Skeletal muscle satellite cell (primary cell): Measurements from ENCODE around the gene MYO10.

Experiments
- H3K27me3 ChIP-seq: 2 replicates; pipeline ENCODE4 v1.7.0; 2013; ENCODE audit warnings: low read length; ENCODE audit not compliant: control insufficient read depth, insufficient read depth
- H3K36me3 ChIP-seq: 2 replicates; pipeline ENCODE4 v1.7.0; 2013; ENCODE audit warnings: mild to moderate bottlenecking, control low read depth, low read length; ENCODE audit not compliant: insufficient read depth
- H3K4me1 ChIP-seq: 2 replicates; pipeline ENCODE4 v1.7.0; 2013; ENCODE audit warnings: low read length; ENCODE audit not compliant: control insufficient read depth, insufficient read depth
- H3K4me2 ChIP-seq: 2 replicates; pipeline ENCODE4 v1.7.0; 2013; ENCODE audit warnings: mild to moderate bottlenecking, low read length
- H3K4me3 ChIP-seq: 2 replicates; pipeline ENCODE4 v1.7.0; 2013; ENCODE audit warnings: low read length
- H3K9ac ChIP-seq: 2 replicates; pipeline ENCODE4 v1.7.0; 2013; ENCODE audit warnings: mild to moderate bottlenecking, low read depth, low read length, moderate library complexity
- H3K9me3 ChIP-seq: replicated peaks from 2 replicates; pipeline ENCODE4 v1.7.0; 2013; ENCODE audit warnings: mild to moderate bottlenecking, control low read depth, low read length

The MYO10 gene

DNA sequence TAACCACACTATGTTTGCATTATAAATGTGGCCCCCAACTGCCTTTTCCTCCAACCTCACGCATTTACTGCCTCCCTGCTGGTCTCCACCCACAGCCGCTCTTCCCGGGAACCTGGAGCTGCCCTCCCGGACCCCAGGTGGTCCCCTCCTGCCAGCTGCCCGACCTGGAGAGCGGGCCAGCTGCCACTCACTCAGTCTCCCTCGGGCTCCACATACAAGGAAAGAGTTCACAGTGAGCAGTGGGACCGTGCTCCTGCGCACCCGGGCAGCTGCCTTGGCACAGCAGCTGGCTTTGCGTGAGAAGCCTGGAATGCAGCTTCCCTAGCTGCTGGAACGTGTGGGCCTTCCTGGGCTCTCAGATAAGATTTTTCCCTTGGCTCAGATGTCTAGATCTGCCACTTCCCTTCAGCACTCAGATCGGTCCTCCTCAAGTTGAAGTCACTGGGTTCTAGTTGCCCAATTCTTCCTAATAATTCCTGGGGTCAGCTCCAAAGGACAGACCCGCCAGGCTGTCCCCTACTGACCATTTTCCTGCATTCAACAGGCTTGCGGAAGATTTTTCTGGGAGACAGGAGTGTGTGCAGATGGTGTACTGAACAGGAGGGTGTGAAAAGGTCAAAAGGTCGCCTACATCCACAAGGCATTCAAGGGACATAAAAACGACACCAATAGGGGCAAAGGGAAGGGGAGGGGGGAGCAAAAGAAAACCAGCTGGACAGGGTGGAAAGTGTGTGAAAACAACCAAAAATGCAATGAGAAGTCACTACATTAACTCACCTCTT is 69.1 kb downstream of the MYO10 start:
- H3K36me3 ChIP-seq, result peaks cover 3% of the 10 kb centered on the region
- H3K9ac ChIP-seq, result peak overlapping the region; percentile 69
- H3K4me1 ChIP-seq, result peaks cover 64% of the 10 kb centered on the region

DNA sequence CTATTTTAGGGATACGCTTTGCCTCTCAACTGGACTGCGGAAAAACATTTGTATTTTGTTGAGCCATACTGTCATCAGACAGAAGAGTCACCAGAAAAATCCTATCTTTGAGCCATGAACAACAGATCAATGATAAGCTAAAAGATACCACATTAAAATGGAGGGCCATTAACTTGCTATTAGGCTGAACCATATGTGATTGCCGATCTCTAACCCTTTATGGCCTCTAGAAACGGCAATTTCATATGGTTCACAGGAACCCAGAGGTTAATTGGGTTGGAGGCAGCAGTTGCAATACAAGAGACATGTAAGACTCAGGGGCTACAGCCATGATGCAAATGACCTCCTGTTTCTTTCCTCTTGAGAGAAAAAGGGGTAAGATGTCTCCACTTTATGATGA is 69.8 kb downstream of the MYO10 start:
- Histone ChIP-seq H3K9ac (peak overlapping the region; percentile 69), H3K4me3 (no peak overlapping the region), H3K4me1 (peaks cover 57% of the 10 kb centered on the region), H3K4me2 (peak overlapping the region; percentile 72), H3K27me3 (no peaks in the 10 kb centered on the region), H3K9me3 (no peaks in the 10 kb centered on the region), H3K36me3 (peaks cover 3% of the 10 kb centered on the region)

More for the DNA sequence above, 69.1 kb downstream of the MYO10 start:
- Histone ChIP-seq H3K4me2 (peak overlapping the region; percentile 72), H3K9me3 (no peaks in the 10 kb centered on the region), H3K4me3 (peak overlapping the region; percentile 18), H3K27me3 (no peaks in the 10 kb centered on the region)

DNA sequence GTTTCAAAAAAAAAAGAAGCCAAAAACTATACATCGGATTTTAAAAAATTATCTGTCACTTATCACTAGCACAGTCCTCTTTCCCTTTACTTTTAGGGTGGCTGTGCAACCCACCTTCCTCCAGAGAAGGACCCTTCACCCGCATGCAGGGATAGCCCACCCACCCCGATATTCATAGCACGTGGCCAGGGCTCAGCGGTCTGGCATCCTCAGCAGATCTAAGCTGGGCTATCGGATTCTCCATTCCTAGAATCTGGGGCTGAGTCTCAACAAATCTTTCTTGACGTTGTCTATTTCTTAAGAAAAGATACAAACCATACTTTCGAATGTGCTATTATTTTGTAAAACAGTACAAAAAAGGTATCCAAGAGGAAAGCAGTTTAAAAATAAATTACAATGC is 70.9 kb downstream of the MYO10 start:
- no peak overlapping the region for H3K4me3 ChIP-seq
- peak overlapping the region; percentile 15 for H3K4me2 ChIP-seq
- H3K4me1 ChIP-seq, result peaks cover 46% of the 10 kb centered on the region
- H3K27me3 ChIP-seq, result no peaks in the 10 kb centered on the region
- no peaks in the 10 kb centered on the region for H3K36me3 ChIP-seq
- no peak overlapping the region for H3K9ac ChIP-seq
- no peaks in the 10 kb centered on the region for H3K9me3 ChIP-seq

DNA sequence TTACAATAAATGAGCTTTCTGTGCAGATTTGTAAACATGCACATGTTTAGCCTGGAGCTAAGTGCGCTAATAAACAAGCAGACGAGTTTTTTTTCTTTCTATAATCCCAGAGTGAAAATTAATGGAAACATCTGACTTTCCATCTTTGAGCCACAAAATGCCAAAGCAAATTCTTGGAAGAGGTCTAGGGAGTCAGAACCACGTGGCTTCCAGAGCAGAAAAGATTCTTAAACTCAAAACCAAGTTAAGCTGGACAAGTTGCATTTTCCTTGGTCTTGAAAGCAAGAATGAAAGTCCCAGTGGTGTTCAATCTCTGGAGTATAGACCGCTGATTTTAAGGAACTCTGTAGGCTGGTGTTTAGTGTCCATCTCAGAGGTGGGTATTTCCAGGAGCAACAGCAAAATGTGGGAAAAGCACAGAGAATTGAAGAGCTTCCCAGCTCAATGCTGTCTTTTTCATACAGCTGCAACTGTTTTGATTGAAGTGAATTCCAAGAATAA is 71.4 kb downstream of the MYO10 start:
- Histone ChIP-seq H3K4me3 (no peak overlapping the region), H3K36me3 (no peaks in the 10 kb centered on the region), H3K4me2 (peak overlapping the region; percentile 15), H3K4me1 (peaks cover 45% of the 10 kb centered on the region), H3K9ac (no peak overlapping the region), H3K27me3 (no peaks in the 10 kb centered on the region), H3K9me3 (no peaks in the 10 kb centered on the region)

DNA sequence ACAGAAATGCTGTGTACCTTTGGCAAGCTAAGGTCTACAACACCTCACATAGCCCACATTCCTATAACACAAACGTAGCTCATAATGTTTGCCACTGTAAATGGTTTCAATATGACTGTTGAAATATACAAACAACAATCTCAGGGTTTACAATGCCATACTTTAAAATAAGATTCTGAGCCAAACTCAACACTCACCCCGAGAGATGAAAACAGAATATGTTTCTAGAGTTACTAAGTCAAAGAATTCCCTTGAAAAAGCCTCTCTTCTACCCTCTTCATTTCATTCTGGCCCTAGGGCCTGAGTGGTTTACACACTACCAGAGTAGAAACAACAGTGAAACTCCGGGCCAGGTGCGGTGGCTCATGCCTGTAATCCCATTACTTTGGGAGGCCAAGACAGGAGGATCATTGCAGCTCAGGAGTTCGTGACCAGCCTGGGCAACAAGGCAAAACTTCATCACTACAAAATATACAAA is 72.6 kb downstream of the MYO10 start:
- no peak overlapping the region for H3K4me2 ChIP-seq

DNA sequence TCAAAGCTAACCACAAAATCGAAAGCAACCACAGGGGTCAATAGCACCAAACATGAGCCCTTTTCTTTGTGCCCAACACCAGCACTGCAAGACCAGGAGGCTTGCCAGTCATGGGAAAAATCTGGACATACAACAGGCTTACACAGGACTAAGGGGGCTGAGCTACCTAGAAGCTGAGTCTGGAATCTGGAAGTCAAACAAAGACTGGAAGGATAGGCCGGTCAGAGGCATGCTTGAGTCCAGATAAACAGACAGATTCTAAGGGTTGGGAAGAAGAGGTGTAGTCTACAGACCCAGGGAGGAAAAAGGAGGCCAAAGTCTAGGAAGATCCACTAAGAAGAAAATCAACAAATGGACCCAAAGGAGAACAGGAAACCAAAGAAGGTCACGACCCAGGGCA is 73.3 kb downstream of the MYO10 start:
- Histone ChIP-seq H3K36me3 (no peaks in the 10 kb centered on the region), H3K27me3 (no peaks in the 10 kb centered on the region), H3K4me2 (no peak overlapping the region), H3K4me1 (peaks cover 44% of the 10 kb centered on the region), H3K9me3 (no peaks in the 10 kb centered on the region), H3K4me3 (no peak overlapping the region), H3K9ac (no peak overlapping the region)

More for the DNA sequence above, 72.6 kb downstream of the MYO10 start:
- no peaks in the 10 kb centered on the region for H3K27me3 ChIP-seq
- H3K9ac ChIP-seq, result no peak overlapping the region
- no peaks in the 10 kb centered on the region for H3K9me3 ChIP-seq
- H3K4me1 ChIP-seq, result peaks cover 45% of the 10 kb centered on the region
- no peak overlapping the region for H3K4me3 ChIP-seq
- no peaks in the 10 kb centered on the region for H3K36me3 ChIP-seq

DNA sequence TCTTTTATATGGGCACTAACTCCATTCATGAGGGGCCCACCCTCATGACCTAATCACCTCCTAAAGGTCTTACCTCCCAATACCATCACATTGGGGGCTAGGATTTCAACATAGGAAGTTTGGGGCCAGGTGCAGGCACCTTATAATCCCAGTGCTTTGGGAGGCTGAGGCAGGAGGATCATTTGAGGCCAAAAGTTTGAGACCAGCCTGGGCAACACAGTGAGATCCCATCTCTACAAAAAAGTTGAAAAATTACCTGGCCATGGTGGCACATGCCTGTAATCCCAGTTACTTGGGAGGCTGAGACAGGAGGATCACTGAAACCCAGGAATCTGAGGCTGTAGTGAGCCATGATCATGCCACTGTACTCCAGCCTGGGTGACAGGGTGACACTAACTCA is 76.7 kb downstream of the MYO10 start:
- H3K36me3 ChIP-seq, result no peaks in the 10 kb centered on the region
- no peak overlapping the region for H3K4me3 ChIP-seq
- H3K9me3 ChIP-seq, result no peaks in the 10 kb centered on the region
- H3K9ac ChIP-seq, result no peak overlapping the region
- no peak overlapping the region for H3K4me2 ChIP-seq
- no peaks in the 10 kb centered on the region for H3K27me3 ChIP-seq
- peaks cover 31% of the 10 kb centered on the region for H3K4me1 ChIP-seq

DNA sequence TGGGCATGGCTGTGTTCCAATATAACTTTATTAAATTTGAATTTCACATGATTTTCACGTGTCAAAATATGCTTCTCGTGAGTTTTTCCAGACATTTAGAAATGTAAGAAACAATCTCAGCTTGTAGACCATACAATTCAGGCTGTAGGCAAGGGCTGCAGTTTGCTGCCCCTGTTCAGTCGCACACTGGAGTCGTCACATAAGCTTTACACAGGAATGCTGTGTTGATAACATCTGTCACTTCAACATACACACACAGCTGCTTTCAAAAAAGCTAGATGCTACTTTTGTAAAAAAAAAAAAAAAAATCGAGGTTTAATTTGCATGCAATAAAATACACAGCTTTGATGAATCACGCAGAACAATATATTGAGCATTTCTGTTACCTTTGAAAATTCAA is 77.9 kb downstream of the MYO10 start:
- H3K4me2 ChIP-seq, result no peak overlapping the region
- no peak overlapping the region for H3K4me3 ChIP-seq
- H3K36me3 ChIP-seq, result no peaks in the 10 kb centered on the region
- H3K9me3 ChIP-seq, result no peaks in the 10 kb centered on the region
- no peak overlapping the region for H3K9ac ChIP-seq
- no peaks in the 10 kb centered on the region for H3K27me3 ChIP-seq
- H3K4me1 ChIP-seq, result peaks cover 24% of the 10 kb centered on the region

DNA sequence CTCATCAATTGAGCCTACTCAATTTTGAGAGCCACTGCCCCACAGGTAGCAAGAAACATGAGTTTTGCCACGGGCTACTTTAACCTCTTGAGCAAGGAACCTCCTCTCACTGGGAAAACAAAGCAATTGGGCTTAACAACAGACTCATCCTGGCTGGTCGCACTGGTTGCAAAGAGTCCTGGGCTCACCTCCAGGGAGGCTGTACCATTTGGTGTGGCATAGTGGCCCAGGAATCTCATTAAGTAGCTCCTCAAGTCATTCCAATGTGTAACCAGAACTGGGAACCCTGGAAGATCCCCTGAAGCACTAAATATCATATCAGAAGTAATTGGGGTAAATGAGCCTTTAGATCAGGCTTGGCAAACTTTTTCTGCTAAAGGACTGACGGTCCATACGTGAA is 78.5 kb downstream of the MYO10 start:
- H3K4me1 ChIP-seq, result peaks cover 19% of the 10 kb centered on the region
- H3K4me2 ChIP-seq, result no peak overlapping the region

DNA sequence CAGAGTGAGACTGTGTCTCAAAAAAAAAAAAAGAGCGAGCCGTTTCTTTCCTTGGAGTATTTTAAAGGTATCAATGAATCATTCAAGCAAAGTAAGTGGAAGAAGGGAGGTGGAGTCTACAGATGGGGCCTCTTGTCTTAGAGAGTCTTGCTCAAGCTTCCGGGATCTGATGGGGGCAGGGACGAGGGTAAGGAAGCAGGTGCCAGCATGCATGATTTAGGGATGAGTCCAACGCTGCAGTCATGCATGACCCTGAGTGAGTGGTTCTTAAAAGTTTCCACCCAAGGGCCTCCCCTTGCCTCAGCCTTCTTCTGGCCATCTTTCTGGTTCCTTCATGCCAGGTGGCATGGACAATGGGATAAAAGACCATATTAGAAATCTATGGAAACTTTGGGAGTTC is 79.6 kb downstream of the MYO10 start:
- H3K27me3 ChIP-seq, result no peaks in the 10 kb centered on the region
- no peak overlapping the region for H3K4me3 ChIP-seq
- H3K4me2 ChIP-seq, result no peak overlapping the region
- H3K4me1 ChIP-seq, result peaks cover 17% of the 10 kb centered on the region
- no peaks in the 10 kb centered on the region for H3K36me3 ChIP-seq
- no peaks in the 10 kb centered on the region for H3K9me3 ChIP-seq
- no peak overlapping the region for H3K9ac ChIP-seq

More for the DNA sequence above, 78.5 kb downstream of the MYO10 start:
- Histone ChIP-seq H3K9ac (no peak overlapping the region), H3K36me3 (no peaks in the 10 kb centered on the region), H3K4me3 (no peak overlapping the region), H3K27me3 (no peaks in the 10 kb centered on the region), H3K9me3 (no peaks in the 10 kb centered on the region)

DNA sequence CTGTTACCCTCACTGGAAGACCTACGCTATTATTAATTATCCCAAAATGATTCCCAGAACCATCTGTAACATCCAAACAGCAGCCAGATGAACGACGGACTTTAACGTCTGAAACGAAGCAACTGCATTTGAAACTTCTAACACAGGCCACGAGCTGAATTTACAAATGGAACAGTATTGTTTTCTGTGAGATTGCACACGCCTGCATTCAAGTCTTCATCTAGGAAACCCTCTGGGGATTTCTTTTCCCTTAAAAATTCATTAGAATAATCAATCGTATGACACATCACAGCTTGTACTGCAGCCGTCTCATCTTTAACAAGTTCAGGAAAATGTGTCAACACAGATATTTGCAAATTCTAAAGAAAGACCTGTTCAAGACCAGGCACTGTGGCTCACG is 80.2 kb downstream of the MYO10 start:
- no peak overlapping the region for H3K4me2 ChIP-seq
- H3K36me3 ChIP-seq, result no peaks in the 10 kb centered on the region
- no peak overlapping the region for H3K9ac ChIP-seq
- peaks cover 17% of the 10 kb centered on the region for H3K4me1 ChIP-seq
- no peaks in the 10 kb centered on the region for H3K9me3 ChIP-seq
- no peak overlapping the region for H3K4me3 ChIP-seq
- H3K27me3 ChIP-seq, result no peaks in the 10 kb centered on the region

DNA sequence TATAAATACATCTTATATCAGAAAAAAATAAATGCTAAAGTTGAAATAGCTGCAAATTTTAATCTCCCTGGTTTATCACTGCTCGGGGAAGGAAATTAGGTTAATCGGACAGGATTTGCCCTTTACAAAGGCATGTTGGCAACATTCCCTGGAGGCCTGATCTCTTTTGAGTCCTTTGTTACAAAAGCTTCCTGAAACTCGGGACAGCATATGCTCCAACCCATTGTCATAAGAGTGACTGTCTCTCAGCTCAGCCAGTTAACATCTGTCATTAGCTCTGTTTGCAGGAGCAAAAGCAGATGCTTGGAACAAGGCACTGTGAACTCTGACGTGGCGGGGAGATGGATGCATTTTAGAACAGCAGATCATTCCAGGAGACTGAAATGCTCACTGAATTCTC is 80.6 kb downstream of the MYO10 start:
- peaks cover 17% of the 10 kb centered on the region for H3K4me1 ChIP-seq
- no peaks in the 10 kb centered on the region for H3K9me3 ChIP-seq
- no peak overlapping the region for H3K4me3 ChIP-seq
- H3K36me3 ChIP-seq, result no peaks in the 10 kb centered on the region
- H3K4me2 ChIP-seq, result no peak overlapping the region
- H3K27me3 ChIP-seq, result no peaks in the 10 kb centered on the region
- H3K9ac ChIP-seq, result no peak overlapping the region
